HCT116 (cell line): ENCODE measurements around the gene COL1A1. TPM values are rescaled to one million over a fixed set of nuclear protein-coding genes. Genes with fewer than 3 reads are reported as not detected.

Experiments
- ATAC-seq: fragments of 200-7000 bp; cut with Tn5 transposase; 2 replicates; pipeline ENCODE4 v1.9.1; 2020; ENCODE audit warnings: mild to moderate bottlenecking, moderate library complexity
- BruUV-seq: library from RNA; stranded (reverse); fragments of 400-500 nt; replicated peaks from 2 replicates; lab custom pipeline; 2021; lab: Mats Ljungman, UMichigan
- CTCF ChIA-PET: fragments of 300-600 bp; sonication (Branson Sonifier 250); formaldehyde crosslinking; loops from one replicate; lab custom pipeline; 2021; ENCODE audit warnings: antibody characterized with exemption; lab: Charles Lee
- POLR2A ChIA-PET: fragments of 300-600, 350-600 bp; sonication (Branson Sonifier 250); formaldehyde crosslinking; loops from one replicate; lab custom pipeline; 2021; ENCODE audit warnings: antibody characterized with exemption; lab: Charles Lee
- RAD21 ChIA-PET, 2 experiments: fragments of 300-600 bp; sonication (Branson Sonifier 250); formaldehyde crosslinking; loops; one replicate each; lab custom pipeline; 2023; ENCODE audit warnings: low total read pairs in 2 of 2; ENCODE audit not compliant: uncharacterized antibody in 2 of 2, unreplicated experiment in 2 of 2, low non-redundant PET in 1 of 2; lab: Charles Lee
- DNase-seq: peaks from one replicate; pipeline ENCODE4 v3.0.0-alpha.2; 2010; ENCODE audit warnings: low read depth, low spot score
- H2AFZ ChIP-seq: fragments of 200-600 bp; shearing (Covaris generic), sonication (generic); 2 replicates; pipeline ENCODE4 v1.6.1; 2017; ENCODE audit warnings: low read depth, mixed run types, mixed read lengths, antibody characterized with exemption, low read length; ENCODE audit not compliant: poor library complexity, severe bottlenecking
- H3K27ac ChIP-seq: 2 replicates; pipeline ENCODE4 v1.5.1; 2012; ENCODE audit warnings: low read depth, low read length
- H3K27me3 ChIP-seq: fragments of 200-600 bp; sonication (generic); 2 replicates; pipeline ENCODE4 v1.6.1; 2016; ENCODE audit warnings: mixed run types, low read length, mixed read lengths; ENCODE audit not compliant: insufficient read depth
- H3K36me3 ChIP-seq, 2 experiments: fragments of 200-500 bp in 1 of 2; fragments of 200-600 bp in 1 of 2; sonication (Bioruptor generic) in 1 of 2; sonication (generic) in 1 of 2; 2 replicates each; pipeline versions ENCODE4 v1.5.1 to v1.6.1; 2014 to 2016; ENCODE audit warnings: low read length in 2 of 2, inconsistent platforms in 1 of 2, mixed read lengths in 1 of 2, mixed run types in 1 of 2; ENCODE audit not compliant: insufficient read depth in 2 of 2, control insufficient read depth in 1 of 2
- H3K4me1 ChIP-seq, 2 experiments: fragments of 200-600 bp in 1 of 2; sonication (generic) in 1 of 2; 2 replicates each; pipeline versions ENCODE4 v1.5.1 to v1.6.1; 2012 to 2017; ENCODE audit warnings: low read length in 2 of 2, inconsistent platforms in 1 of 2, mild to moderate bottlenecking in 1 of 2, mixed read lengths in 1 of 2, mixed run types in 1 of 2, moderate library complexity in 1 of 2; ENCODE audit not compliant: insufficient read depth in 2 of 2, control insufficient read depth in 1 of 2
- H3K4me2 ChIP-seq: fragments of 200-600 bp; sonication (generic); 2 replicates; pipeline ENCODE4 v1.6.1; 2017; ENCODE audit warnings: mixed run types, low read length, mixed read lengths
- H3K4me3 ChIP-seq, 2 experiments: fragments of 200-600 bp in 1 of 2; sonication (generic) in 1 of 2; replicated peaks in 1 of 2; 2 replicates each; pipeline ENCODE4 v1.5.1; 2011 to 2016; ENCODE audit warnings: low read length in 2 of 2, control low read depth in 1 of 2, low read depth in 1 of 2, mild to moderate bottlenecking in 1 of 2, mixed read lengths in 1 of 2, mixed run types in 1 of 2
- H3K79me2 ChIP-seq: fragments of 200-600 bp; sonication (generic); 2 replicates; pipeline ENCODE4 v1.6.1; 2017; ENCODE audit warnings: mild to moderate bottlenecking, mixed run types, low read length, moderate library complexity, mixed read lengths; ENCODE audit not compliant: insufficient read depth
- H3K9ac ChIP-seq: fragments of 200-600 bp; sonication (generic); 2 replicates; pipeline ENCODE4 v1.6.1; 2016; ENCODE audit warnings: low read length, mixed read lengths
- H3K9me2 ChIP-seq: fragments of 200-600 bp; sonication (generic), shearing (Covaris generic); 2 replicates; pipeline ENCODE4 v1.6.1; 2017; ENCODE audit warnings: mixed run types, mild to moderate bottlenecking, moderate library complexity; ENCODE audit not compliant: insufficient read depth
- H3K9me3 ChIP-seq, 2 experiments: fragments of 200-500 bp in 1 of 2; fragments of 200-600 bp in 1 of 2; sonication (Bioruptor generic) in 1 of 2; sonication (generic) in 1 of 2; 2 replicates each; pipeline ENCODE4 v1.6.1; 2014 to 2017; ENCODE audit warnings: low read length in 2 of 2, mixed read lengths in 2 of 2, inconsistent platforms in 1 of 2, low read depth in 1 of 2, mild to moderate bottlenecking in 1 of 2, mixed run types in 1 of 2, moderate library complexity in 1 of 2; ENCODE audit not compliant: control insufficient read depth in 1 of 2, insufficient read depth in 1 of 2
- H4K20me1 ChIP-seq: fragments of 200-600 bp; sonication (generic), shearing (Covaris generic); 2 replicates; pipeline ENCODE4 v1.6.1; 2017; ENCODE audit warnings: mixed run types, mild to moderate bottlenecking, moderate library complexity; ENCODE audit not compliant: insufficient read depth
- CBX3 ChIP-seq: IDR thresholded peaks from 2 replicates; pipeline ENCODE4 v1.6.1; 2012; ENCODE audit warnings: low read depth
- CEBPB ChIP-seq: IDR thresholded peaks from 2 replicates; pipeline ENCODE4 v1.6.1; 2012; ENCODE audit warnings: low read depth
- EGR1 ChIP-seq: IDR thresholded peaks from 2 replicates; pipeline ENCODE4 v1.6.1; 2012; ENCODE audit warnings: low read depth
- ELF1 ChIP-seq: IDR thresholded peaks from 2 replicates; pipeline ENCODE4 v1.6.1; 2012; ENCODE audit warnings: low read depth, borderline replicate concordance
- EZH2phosphoT487 ChIP-seq: fragments of 200-600 bp; IDR thresholded peaks from 2 replicates; pipeline ENCODE4 v1.6.1; 2018; ENCODE audit warnings: antibody characterized with exemption, borderline replicate concordance
- FOSL1 ChIP-seq: IDR thresholded peaks from 2 replicates; pipeline ENCODE4 v1.6.1; 2012; ENCODE audit warnings: low read depth
- JUND ChIP-seq: IDR thresholded peaks from 2 replicates; pipeline ENCODE4 v1.6.1; 2012
- POLR2A ChIP-seq: IDR thresholded peaks from 2 replicates; pipeline ENCODE4 v1.7.0; 2011; ENCODE audit warnings: borderline replicate concordance; ENCODE audit not compliant: insufficient read depth, insufficient read length; ENCODE audit errors: extremely low read depth
- POLR2AphosphoS5 ChIP-seq: IDR thresholded peaks from 2 replicates; pipeline ENCODE4 v1.6.1; 2011; ENCODE audit warnings: mild to moderate bottlenecking, low read depth, low read length, moderate library complexity
- SP1 ChIP-seq: IDR thresholded peaks from 2 replicates; pipeline ENCODE4 v1.6.1; 2012; ENCODE audit warnings: low read depth
- TCF7L2 ChIP-seq: IDR thresholded peaks from 2 replicates; pipeline ENCODE4 v1.7.0; 2011; ENCODE audit warnings: borderline replicate concordance, inconsistent platforms; ENCODE audit not compliant: insufficient read depth, insufficient read length; ENCODE audit errors: extremely low read depth
- YY1 ChIP-seq: IDR thresholded peaks from 2 replicates; pipeline ENCODE4 v1.6.1; 2011; ENCODE audit warnings: low read length, low read depth, moderate library complexity, mild to moderate bottlenecking; ENCODE audit not compliant: insufficient replicate concordance; ENCODE audit errors: extremely low read depth
- ZFX ChIP-seq: fragments of 450-650 bp; IDR thresholded peaks from 2 replicates; pipeline ENCODE4 v1.6.1; 2017
- intact Hi-C: fragments of 100-400 bp; cut with micrococcal nuclease; formaldehyde crosslinking; loops from 2 replicates; pipeline ENCODE4 v1.10.0; 2022
- total RNA-seq: library from RNA; stranded (reverse); gene quantifications from one replicate; pipeline ENCODE4 v1.2.1, GENCODE V29; 2021; ENCODE audit not compliant: unreplicated experiment
- TF ChIP-seq, protein P1 (sequence below): IDR thresholded peaks from 2 replicates; pipeline ENCODE4 v1.6.1; 2012; ENCODE audit warnings: low read depth
- TF ChIP-seq, protein P2 (sequence below), 3 experiments: fragments of 200-600 bp in 1 of 3; sonication (generic) in 1 of 3; IDR thresholded peaks in 2 of 3; conservative IDR thresholded peaks in 1 of 3; 2 replicates each; pipeline ENCODE4 v1.5.1; 2012 to 2017; ENCODE audit warnings: low read depth in 2 of 3, low read length in 2 of 3, antibody characterized with exemption in 1 of 3, borderline replicate concordance in 1 of 3, control low read depth in 1 of 3, mild to moderate bottlenecking in 1 of 3, mixed read lengths in 1 of 3, mixed run types in 1 of 3, moderate library complexity in 1 of 3; ENCODE audit not compliant: insufficient read depth in 1 of 3
- TF ChIP-seq, protein P3 (sequence below): IDR thresholded peaks from 2 replicates; pipeline ENCODE4 v1.6.1; 2011; ENCODE audit warnings: mild to moderate bottlenecking, low read length, moderate library complexity; ENCODE audit not compliant: insufficient replicate concordance; ENCODE audit errors: extremely low read depth
- TF ChIP-seq, protein P4 (sequence below): IDR thresholded peaks from 2 replicates; pipeline ENCODE4 v1.6.1; 2012

COL1A1 gene
- total RNA-seq, 1 experiment from 2014 or later: 33.6 TPM

DNA sequence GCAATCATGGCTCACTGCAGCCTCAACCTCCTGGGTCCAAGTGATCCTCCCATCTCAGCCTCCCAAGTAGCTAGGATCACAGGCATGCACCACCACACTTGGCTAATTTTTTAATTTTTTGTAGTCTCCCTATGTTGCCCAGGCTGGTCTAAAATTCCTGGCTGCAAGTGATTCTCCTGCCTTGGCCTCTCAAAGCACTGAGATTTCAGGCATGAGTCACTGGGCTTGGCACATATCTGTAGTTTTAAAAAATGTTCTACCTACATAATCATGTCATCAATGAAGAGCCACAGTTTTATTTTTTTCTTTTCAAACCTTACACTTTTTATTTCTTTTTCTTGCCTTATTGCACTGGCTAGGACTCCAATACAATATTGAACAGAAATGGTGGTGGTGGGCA, 33.1 kb upstream of the COL1A1 start:
- Histone ChIP-seq H3K27ac (no peak overlapping the region), H3K9ac (no peak overlapping the region), H3K27me3 (peaks cover 3% of the 10 kb centered on the region; the same call in 1 of the 2 replicates), H3K4me1 (no peaks in the 10 kb centered on the region), H2AFZ (no peak overlapping the region), H3K9me3 (no peaks in the 10 kb centered on the region), H4K20me1 (no peaks in the 10 kb centered on the region), H3K4me2 (no peak overlapping the region), H3K9me2 (no peaks in the 10 kb centered on the region), H3K4me3 (no peak overlapping the region), H3K36me3 (no peaks in the 10 kb centered on the region), H3K79me2 (no peaks in the 10 kb centered on the region)
- CTCF ChIA-PET: no interaction called here
- intact Hi-C loops: no loop called here
- no peak for DNase-seq
- POLR2A ChIA-PET: interaction anchor here (0.6 kb wide), 1 partner anchor 34 kb away, joined by 3 read pairs; no protein-coding TSS in a partner anchor
- no peak for ATAC-seq
- no peak for TF ChIP-seq POLR2AphosphoS5
- TF ChIP-seq, protein P1, sequence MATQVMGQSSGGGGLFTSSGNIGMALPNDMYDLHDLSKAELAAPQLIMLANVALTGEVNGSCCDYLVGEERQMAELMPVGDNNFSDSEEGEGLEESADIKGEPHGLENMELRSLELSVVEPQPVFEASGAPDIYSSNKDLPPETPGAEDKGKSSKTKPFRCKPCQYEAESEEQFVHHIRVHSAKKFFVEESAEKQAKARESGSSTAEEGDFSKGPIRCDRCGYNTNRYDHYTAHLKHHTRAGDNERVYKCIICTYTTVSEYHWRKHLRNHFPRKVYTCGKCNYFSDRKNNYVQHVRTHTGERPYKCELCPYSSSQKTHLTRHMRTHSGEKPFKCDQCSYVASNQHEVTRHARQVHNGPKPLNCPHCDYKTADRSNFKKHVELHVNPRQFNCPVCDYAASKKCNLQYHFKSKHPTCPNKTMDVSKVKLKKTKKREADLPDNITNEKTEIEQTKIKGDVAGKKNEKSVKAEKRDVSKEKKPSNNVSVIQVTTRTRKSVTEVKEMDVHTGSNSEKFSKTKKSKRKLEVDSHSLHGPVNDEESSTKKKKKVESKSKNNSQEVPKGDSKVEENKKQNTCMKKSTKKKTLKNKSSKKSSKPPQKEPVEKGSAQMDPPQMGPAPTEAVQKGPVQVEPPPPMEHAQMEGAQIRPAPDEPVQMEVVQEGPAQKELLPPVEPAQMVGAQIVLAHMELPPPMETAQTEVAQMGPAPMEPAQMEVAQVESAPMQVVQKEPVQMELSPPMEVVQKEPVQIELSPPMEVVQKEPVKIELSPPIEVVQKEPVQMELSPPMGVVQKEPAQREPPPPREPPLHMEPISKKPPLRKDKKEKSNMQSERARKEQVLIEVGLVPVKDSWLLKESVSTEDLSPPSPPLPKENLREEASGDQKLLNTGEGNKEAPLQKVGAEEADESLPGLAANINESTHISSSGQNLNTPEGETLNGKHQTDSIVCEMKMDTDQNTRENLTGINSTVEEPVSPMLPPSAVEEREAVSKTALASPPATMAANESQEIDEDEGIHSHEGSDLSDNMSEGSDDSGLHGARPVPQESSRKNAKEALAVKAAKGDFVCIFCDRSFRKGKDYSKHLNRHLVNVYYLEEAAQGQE: no peak
- TF ChIP-seq, protein P2, sequence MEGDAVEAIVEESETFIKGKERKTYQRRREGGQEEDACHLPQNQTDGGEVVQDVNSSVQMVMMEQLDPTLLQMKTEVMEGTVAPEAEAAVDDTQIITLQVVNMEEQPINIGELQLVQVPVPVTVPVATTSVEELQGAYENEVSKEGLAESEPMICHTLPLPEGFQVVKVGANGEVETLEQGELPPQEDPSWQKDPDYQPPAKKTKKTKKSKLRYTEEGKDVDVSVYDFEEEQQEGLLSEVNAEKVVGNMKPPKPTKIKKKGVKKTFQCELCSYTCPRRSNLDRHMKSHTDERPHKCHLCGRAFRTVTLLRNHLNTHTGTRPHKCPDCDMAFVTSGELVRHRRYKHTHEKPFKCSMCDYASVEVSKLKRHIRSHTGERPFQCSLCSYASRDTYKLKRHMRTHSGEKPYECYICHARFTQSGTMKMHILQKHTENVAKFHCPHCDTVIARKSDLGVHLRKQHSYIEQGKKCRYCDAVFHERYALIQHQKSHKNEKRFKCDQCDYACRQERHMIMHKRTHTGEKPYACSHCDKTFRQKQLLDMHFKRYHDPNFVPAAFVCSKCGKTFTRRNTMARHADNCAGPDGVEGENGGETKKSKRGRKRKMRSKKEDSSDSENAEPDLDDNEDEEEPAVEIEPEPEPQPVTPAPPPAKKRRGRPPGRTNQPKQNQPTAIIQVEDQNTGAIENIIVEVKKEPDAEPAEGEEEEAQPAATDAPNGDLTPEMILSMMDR (IDR thresholded peaks at IDR 0.05 in 2 of 3, conservative IDR thresholded peaks at IDR 0.05 in 1 of 3; ENCODE audit: borderline replicate concordance in 1 of 3, insufficient read depth in 1 of 3, low read depth in 2 of 3, low read length in 2 of 3): no peak
- no peak for TF ChIP-seq FOSL1
- TF ChIP-seq JUND: no peak
- no peak for TF ChIP-seq POLR2A
- no peak for TF ChIP-seq ZFX
- no peak for TF ChIP-seq ELF1
- TF ChIP-seq, protein P3, sequence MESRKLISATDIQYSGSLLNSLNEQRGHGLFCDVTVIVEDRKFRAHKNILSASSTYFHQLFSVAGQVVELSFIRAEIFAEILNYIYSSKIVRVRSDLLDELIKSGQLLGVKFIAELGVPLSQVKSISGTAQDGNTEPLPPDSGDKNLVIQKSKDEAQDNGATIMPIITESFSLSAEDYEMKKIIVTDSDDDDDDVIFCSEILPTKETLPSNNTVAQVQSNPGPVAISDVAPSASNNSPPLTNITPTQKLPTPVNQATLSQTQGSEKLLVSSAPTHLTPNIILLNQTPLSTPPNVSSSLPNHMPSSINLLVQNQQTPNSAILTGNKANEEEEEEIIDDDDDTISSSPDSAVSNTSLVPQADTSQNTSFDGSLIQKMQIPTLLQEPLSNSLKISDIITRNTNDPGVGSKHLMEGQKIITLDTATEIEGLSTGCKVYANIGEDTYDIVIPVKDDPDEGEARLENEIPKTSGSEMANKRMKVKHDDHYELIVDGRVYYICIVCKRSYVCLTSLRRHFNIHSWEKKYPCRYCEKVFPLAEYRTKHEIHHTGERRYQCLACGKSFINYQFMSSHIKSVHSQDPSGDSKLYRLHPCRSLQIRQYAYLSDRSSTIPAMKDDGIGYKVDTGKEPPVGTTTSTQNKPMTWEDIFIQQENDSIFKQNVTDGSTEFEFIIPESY: no peak
- no peak for TF ChIP-seq EZH2phosphoT487
- no peak for TF ChIP-seq SP1
- TF ChIP-seq CEBPB: no peak
- TF ChIP-seq EGR1: no peak
- TF ChIP-seq, protein P4, sequence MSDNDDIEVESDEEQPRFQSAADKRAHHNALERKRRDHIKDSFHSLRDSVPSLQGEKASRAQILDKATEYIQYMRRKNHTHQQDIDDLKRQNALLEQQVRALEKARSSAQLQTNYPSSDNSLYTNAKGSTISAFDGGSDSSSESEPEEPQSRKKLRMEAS: no peak
- TF ChIP-seq CBX3: no peak
- no peak for TF ChIP-seq TCF7L2
- TF ChIP-seq YY1: no peak
- RAD21 ChIA-PET: no interaction called here
- BruUV-seq: no TSS peak
